ENCODE measurements around the gene SMAD9. TPM values are rescaled to one million over a fixed set of nuclear protein-coding genes. Genes with fewer than 3 reads are reported as not detected.

Gene SMAD9
- total RNA-seq, 2 donors from 2014 or later: 6.5 to 7.8 TPM

- no peaks in the 10 kb centered on the region for H3K27me3 ChIP-seq
- TF ChIP-seq, protein P1, sequence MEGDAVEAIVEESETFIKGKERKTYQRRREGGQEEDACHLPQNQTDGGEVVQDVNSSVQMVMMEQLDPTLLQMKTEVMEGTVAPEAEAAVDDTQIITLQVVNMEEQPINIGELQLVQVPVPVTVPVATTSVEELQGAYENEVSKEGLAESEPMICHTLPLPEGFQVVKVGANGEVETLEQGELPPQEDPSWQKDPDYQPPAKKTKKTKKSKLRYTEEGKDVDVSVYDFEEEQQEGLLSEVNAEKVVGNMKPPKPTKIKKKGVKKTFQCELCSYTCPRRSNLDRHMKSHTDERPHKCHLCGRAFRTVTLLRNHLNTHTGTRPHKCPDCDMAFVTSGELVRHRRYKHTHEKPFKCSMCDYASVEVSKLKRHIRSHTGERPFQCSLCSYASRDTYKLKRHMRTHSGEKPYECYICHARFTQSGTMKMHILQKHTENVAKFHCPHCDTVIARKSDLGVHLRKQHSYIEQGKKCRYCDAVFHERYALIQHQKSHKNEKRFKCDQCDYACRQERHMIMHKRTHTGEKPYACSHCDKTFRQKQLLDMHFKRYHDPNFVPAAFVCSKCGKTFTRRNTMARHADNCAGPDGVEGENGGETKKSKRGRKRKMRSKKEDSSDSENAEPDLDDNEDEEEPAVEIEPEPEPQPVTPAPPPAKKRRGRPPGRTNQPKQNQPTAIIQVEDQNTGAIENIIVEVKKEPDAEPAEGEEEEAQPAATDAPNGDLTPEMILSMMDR (IDR thresholded peaks at IDR 0.05): no peak
- H3K4me1 ChIP-seq: no peaks in the 10 kb centered on the region
- H3K36me3 ChIP-seq: no peaks in the 10 kb centered on the region
- intact Hi-C loops (cut with DNase I): no loop called here
- H3K9me3 ChIP-seq: no peaks in the 10 kb centered on the region
- no peak for DNase-seq
- H3K9ac ChIP-seq (ENCODE audit: low read depth in 2 of 2, low read length in 2 of 2): no peak overlapping the region
- no peak overlapping the region for H3K27ac ChIP-seq
- no peak overlapping the region for H3K4me3 ChIP-seq
These were observed 124.0 kb downstream of the SMAD9 start for GRCh38 chr13:36796052-36796451.

GRCh38 chr13:36795463-36795862, 124.6 kb downstream of the SMAD9 start:
- no peak overlapping the region for H3K9ac ChIP-seq (ENCODE audit: low read depth in 2 of 2, low read length in 2 of 2)
- TF ChIP-seq, protein P1 (IDR thresholded peaks at IDR 0.05): no peak
- no peaks in the 10 kb centered on the region for H3K4me1 ChIP-seq
- DNase-seq: no peak
- H3K36me3 ChIP-seq: no peaks in the 10 kb centered on the region
- no peak overlapping the region for H3K4me3 ChIP-seq
- H3K9me3 ChIP-seq: no peaks in the 10 kb centered on the region
- no peak overlapping the region for H3K27ac ChIP-seq
- H3K27me3 ChIP-seq: no peaks in the 10 kb centered on the region
- intact Hi-C loops (cut with DNase I): no loop called here

Other genes starting within 250 kb of the SMAD9 start
- gene SERTM1, start 246.2 kb downstream of the SMAD9 start, total RNA-seq: under 1 TPM in 1 of 2 donors, not detected in 1; 0.11 TPM
- 1 to 10 TPM; 2.4 to 3.0 TPM for gene RFXAP, start 101.0 kb downstream of the SMAD9 start, total RNA-seq
- gene ALG5, start 79.1 kb upstream of the SMAD9 start, total RNA-seq: 10 to 100 TPM; 37.2 to 39.5 TPM
- gene EXOSC8, start 80.5 kb upstream of the SMAD9 start, total RNA-seq: 10 to 100 TPM; 22.6 to 44.7 TPM
- gene SUPT20H, start 139.4 kb upstream of the SMAD9 start, total RNA-seq: 10 to 100 TPM; 40.5 to 42.2 TPM
- not detected for gene CSNK1A1L, start 185.4 kb upstream of the SMAD9 start, total RNA-seq